ENCODE results near the gene TUB. TPM values are rescaled to one million over a fixed set of nuclear protein-coding genes. Genes with fewer than 3 reads are reported as not detected.

TUB gene
- polyA plus RNA-seq, 2 donors, result 0.71 to 0.78 TPM

DNA sequence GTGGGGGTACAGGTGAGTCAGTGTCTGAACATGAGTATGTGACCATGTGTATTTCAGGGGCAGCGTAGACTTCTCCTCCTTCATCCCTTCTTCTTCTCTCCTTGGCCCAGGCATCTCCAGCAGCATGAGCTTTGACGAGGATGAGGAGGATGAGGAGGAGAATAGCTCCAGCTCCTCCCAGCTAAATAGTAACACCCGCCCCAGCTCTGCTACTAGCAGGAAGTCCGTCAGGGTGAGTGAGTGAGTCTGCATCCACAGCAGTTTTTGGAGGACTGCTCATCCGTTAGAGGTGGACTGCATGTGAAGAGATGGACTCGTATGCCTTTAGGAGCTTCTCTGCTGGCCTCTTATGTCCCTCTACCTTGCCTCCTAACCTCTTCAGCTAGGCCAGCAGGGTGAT lies 15.6 kb downstream of the TUB start:
- Histone ChIP-seq H3K27me3 (ENCODE audit: control insufficient read depth in 1 of 2, insufficient read depth in 2 of 2, low read length in 2 of 2) (no peaks in the 10 kb centered on the region), H3K9me3 (ENCODE audit: control insufficient read depth in 2 of 2, insufficient read depth in 1 of 2, low read depth in 1 of 2, low read length in 1 of 2) (no peaks in the 10 kb centered on the region), H3K4me1 (ENCODE audit: control insufficient read depth in 2 of 2, insufficient read depth in 2 of 2, low read length in 1 of 2) (no peaks in the 10 kb centered on the region), H3K4me3 (ENCODE audit: low read depth in 1 of 2, low read length in 2 of 2) (no peak overlapping the region), H3K27ac (ENCODE audit: low read depth in 2 of 2, low read length in 1 of 2) (no peak overlapping the region), H3K36me3 (ENCODE audit: control insufficient read depth in 2 of 2, insufficient read depth in 2 of 2, low read length in 1 of 2) (peaks cover 0 to 2% of the 10 kb centered on the region in 2 donors)
- WGBS, 2 donors, result 70 to 80% methylated on average over 5 to 6 of the region's 6 CpGs

DNA sequence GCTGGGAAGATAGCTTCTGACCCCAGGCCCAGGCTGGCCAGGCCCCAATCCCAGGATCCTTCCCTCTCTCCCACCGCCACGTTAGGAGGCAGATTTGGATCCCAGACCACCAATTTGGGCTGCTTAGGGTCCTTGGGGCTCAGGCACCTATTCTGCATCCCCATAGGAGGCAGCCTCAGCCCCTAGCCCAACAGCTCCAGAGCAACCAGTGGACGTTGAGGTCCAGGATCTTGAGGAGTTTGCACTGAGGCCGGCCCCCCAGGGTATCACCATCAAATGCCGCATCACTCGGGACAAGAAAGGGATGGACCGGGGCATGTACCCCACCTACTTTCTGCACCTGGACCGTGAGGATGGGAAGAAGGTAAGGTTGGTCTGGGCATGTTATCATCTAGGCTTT lies 16.1 kb downstream of the TUB start:
- peaks cover 0 to 2% of the 10 kb centered on the region in 2 donors for H3K36me3 ChIP-seq (ENCODE audit: control insufficient read depth in 2 of 2, insufficient read depth in 2 of 2, low read length in 1 of 2)
- no peak overlapping the region for H3K4me3 ChIP-seq (ENCODE audit: low read depth in 1 of 2, low read length in 2 of 2)
- H3K4me1 ChIP-seq (ENCODE audit: control insufficient read depth in 2 of 2, insufficient read depth in 2 of 2, low read length in 1 of 2), result no peaks in the 10 kb centered on the region
- H3K27ac ChIP-seq (ENCODE audit: low read depth in 2 of 2, low read length in 1 of 2), result no peak overlapping the region
- no peaks in the 10 kb centered on the region for H3K27me3 ChIP-seq (ENCODE audit: control insufficient read depth in 1 of 2, insufficient read depth in 2 of 2, low read length in 2 of 2)
- no peaks in the 10 kb centered on the region for H3K9me3 ChIP-seq (ENCODE audit: control insufficient read depth in 2 of 2, insufficient read depth in 1 of 2, low read depth in 1 of 2, low read length in 1 of 2)
- WGBS, 2 donors, result 90 to 95% methylated on average over 8 of the region's 8 CpGs

DNA sequence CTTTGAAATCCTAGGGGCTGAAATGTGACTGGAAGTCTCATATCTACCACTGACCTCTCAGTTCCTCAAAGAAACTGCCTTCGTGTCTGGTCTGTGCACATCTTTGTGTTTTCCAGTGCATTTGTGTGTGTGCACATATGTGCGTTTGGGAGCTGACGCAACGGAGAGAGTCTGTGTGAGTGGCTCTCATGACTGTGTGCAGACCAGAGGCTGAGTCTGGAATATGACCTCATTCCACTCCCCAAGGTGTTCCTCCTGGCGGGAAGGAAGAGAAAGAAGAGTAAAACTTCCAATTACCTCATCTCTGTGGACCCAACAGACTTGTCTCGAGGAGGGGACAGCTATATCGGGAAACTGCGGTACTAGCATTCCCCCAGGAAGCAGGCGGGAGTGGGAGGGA lies 16.5 kb downstream of the TUB start:
- 88% methylated on average over 9 of the region's 9 CpGs for WGBS, 2 donors
- no peaks in the 10 kb centered on the region for H3K9me3 ChIP-seq (ENCODE audit: control insufficient read depth in 2 of 2, insufficient read depth in 1 of 2, low read depth in 1 of 2, low read length in 1 of 2)
- no peaks in the 10 kb centered on the region for H3K4me1 ChIP-seq (ENCODE audit: control insufficient read depth in 2 of 2, insufficient read depth in 2 of 2, low read length in 1 of 2)
- H3K27ac ChIP-seq (ENCODE audit: low read depth in 2 of 2, low read length in 1 of 2), result no peak overlapping the region
- H3K4me3 ChIP-seq (ENCODE audit: low read depth in 1 of 2, low read length in 2 of 2), result no peak overlapping the region
- H3K36me3 ChIP-seq (ENCODE audit: control insufficient read depth in 2 of 2, insufficient read depth in 2 of 2, low read length in 1 of 2), result peaks cover 0 to 2% of the 10 kb centered on the region in 2 donors
- no peaks in the 10 kb centered on the region for H3K27me3 ChIP-seq (ENCODE audit: control insufficient read depth in 1 of 2, insufficient read depth in 2 of 2, low read length in 2 of 2)

DNA sequence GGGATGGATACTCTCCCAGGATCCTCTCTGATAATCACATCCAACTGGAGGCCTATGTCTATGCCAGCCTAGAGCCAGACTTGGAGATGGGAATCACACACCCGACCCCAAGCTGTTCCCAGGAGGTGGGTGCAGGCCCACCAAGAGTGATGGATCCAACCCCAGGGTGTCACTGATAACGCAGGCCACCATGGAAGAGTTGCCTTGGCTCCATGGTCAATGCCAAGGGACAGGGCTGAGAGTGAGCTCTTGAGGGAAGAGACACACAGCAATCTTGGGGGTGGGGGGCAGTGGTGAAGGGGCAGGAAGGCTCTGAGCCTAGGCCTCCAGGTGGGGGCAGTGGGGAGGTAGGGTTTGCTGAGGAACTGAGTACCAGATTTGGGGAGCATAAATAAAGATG lies 16.9 kb downstream of the TUB start:
- no peak overlapping the region for H3K4me3 ChIP-seq (ENCODE audit: low read depth in 1 of 2, low read length in 2 of 2)
- no peaks in the 10 kb centered on the region for H3K4me1 ChIP-seq (ENCODE audit: control insufficient read depth in 2 of 2, insufficient read depth in 2 of 2, low read length in 1 of 2)
- H3K36me3 ChIP-seq (ENCODE audit: control insufficient read depth in 2 of 2, insufficient read depth in 2 of 2, low read length in 1 of 2), result peaks cover 0 to 2% of the 10 kb centered on the region in 2 donors
- H3K27ac ChIP-seq (ENCODE audit: low read depth in 2 of 2, low read length in 1 of 2), result no peak overlapping the region
- H3K27me3 ChIP-seq (ENCODE audit: control insufficient read depth in 1 of 2, insufficient read depth in 2 of 2, low read length in 2 of 2), result no peaks in the 10 kb centered on the region
- WGBS, 2 donors, result 83 to 87% methylated on average over 2 of the region's 2 CpGs
- H3K9me3 ChIP-seq (ENCODE audit: control insufficient read depth in 2 of 2, insufficient read depth in 1 of 2, low read depth in 1 of 2, low read length in 1 of 2), result no peaks in the 10 kb centered on the region

DNA sequence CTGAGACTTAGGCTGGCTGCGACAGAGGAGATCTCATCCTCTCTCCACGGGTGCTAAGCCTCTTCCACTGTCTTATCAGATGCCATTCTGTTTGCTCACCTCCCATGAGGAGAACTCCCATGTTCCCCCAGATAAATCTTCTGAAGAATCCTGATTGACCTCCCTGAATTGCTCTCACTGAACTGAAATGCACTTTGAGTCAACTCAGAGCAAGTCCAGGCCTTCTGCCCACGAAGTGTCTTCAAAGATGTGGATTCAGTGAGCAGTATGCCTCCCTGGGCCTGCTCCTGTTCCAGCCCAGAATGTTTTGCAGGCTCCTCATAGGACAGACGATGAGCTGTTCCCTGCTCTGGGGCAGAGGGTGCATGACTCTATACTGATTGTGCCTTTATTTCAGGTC lies 17.4 kb downstream of the TUB start:
- WGBS, 2 donors, result 68 to 77% methylated on average over 4 of the region's 4 CpGs
- Histone ChIP-seq H3K36me3 (ENCODE audit: control insufficient read depth in 2 of 2, insufficient read depth in 2 of 2, low read length in 1 of 2) (peaks cover 0 to 2% of the 10 kb centered on the region in 2 donors), H3K27me3 (ENCODE audit: control insufficient read depth in 1 of 2, insufficient read depth in 2 of 2, low read length in 2 of 2) (no peaks in the 10 kb centered on the region)

DNA sequence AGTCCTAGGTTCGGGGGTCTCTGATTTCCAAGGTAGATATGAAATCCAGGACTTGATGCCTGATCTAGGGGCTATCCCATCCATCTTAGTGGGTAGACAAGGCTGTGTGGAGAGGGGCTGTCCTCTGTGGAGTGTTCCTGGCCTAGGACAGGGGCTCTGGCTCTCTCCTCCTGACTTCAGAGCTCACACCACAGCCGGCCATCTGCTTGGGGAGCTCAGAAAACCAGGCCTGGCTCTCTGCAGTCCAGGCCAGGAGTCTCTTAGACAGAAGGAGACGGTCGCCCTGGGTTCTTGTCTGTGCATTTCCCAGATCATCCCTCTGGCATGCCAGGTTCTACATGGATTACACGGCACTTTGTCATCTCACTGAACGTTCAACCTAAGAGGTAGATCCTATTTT lies 17.9 kb downstream of the TUB start:
- Histone ChIP-seq H3K9me3 (ENCODE audit: control insufficient read depth in 2 of 2, insufficient read depth in 1 of 2, low read depth in 1 of 2, low read length in 1 of 2) (no peaks in the 10 kb centered on the region), H3K4me3 (ENCODE audit: low read depth in 1 of 2, low read length in 2 of 2) (no peak overlapping the region), H3K4me1 (ENCODE audit: control insufficient read depth in 2 of 2, insufficient read depth in 2 of 2, low read length in 1 of 2) (no peaks in the 10 kb centered on the region), H3K27me3 (ENCODE audit: control insufficient read depth in 1 of 2, insufficient read depth in 2 of 2, low read length in 2 of 2) (no peaks in the 10 kb centered on the region), H3K27ac (ENCODE audit: low read depth in 2 of 2, low read length in 1 of 2) (no peak overlapping the region), H3K36me3 (ENCODE audit: control insufficient read depth in 2 of 2, insufficient read depth in 2 of 2, low read length in 1 of 2) (peaks cover 0 to 2% of the 10 kb centered on the region in 2 donors)
- 72 to 76% methylated on average over 6 of the region's 6 CpGs for WGBS, 2 donors

More for the DNA sequence above, 17.4 kb downstream of the TUB start:
- Histone ChIP-seq H3K9me3 (ENCODE audit: control insufficient read depth in 2 of 2, insufficient read depth in 1 of 2, low read depth in 1 of 2, low read length in 1 of 2) (no peaks in the 10 kb centered on the region), H3K4me1 (ENCODE audit: control insufficient read depth in 2 of 2, insufficient read depth in 2 of 2, low read length in 1 of 2) (no peaks in the 10 kb centered on the region), H3K4me3 (ENCODE audit: low read depth in 1 of 2, low read length in 2 of 2) (no peak overlapping the region), H3K27ac (ENCODE audit: low read depth in 2 of 2, low read length in 1 of 2) (no peak overlapping the region)

DNA sequence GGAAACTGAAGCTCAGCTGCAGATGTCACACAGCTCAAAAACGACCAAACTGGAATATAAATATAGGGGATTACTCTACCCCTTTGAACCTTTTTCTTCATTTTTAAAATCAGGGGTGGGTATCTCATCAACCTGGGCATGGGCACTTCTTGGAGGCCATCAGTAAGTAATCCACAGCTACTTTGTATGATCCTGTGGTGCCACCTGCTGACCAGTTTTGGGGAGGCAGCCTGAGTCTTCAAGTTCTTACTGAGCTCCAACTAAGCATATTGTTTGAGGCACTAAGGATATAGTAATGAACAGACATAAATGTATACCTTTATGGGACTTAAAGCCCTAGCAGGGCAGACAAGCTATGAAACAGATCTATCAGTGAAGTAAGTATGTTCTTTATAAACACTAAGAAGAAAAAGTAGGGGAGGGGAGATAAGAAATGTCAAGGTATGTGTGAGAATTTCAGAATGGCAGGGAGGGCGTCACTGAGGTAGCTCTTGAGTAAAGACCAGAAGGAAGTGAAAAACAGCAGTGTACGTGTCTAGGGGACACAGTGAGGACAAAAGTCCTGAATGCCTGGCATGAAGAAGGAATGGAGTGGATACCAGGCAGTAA lies 18.4 kb downstream of the TUB start:
- 43 to 48% methylated on average over 3 of the region's 3 CpGs for WGBS, 2 donors
- H3K36me3 ChIP-seq (ENCODE audit: control insufficient read depth in 2 of 2, insufficient read depth in 2 of 2, low read length in 1 of 2), result peaks cover 0 to 2% of the 10 kb centered on the region in 2 donors
- no peak overlapping the region for H3K27ac ChIP-seq (ENCODE audit: low read depth in 2 of 2, low read length in 1 of 2)
- no peaks in the 10 kb centered on the region for H3K9me3 ChIP-seq (ENCODE audit: control insufficient read depth in 2 of 2, insufficient read depth in 1 of 2, low read depth in 1 of 2, low read length in 1 of 2)
- H3K27me3 ChIP-seq (ENCODE audit: control insufficient read depth in 1 of 2, insufficient read depth in 2 of 2, low read length in 2 of 2), result no peaks in the 10 kb centered on the region
- H3K4me1 ChIP-seq (ENCODE audit: control insufficient read depth in 2 of 2, insufficient read depth in 2 of 2, low read length in 1 of 2), result no peaks in the 10 kb centered on the region
- H3K4me3 ChIP-seq (ENCODE audit: low read depth in 1 of 2, low read length in 2 of 2), result no peak overlapping the region

GRCh38 chr11:8100158-8100557 lies 19.1 kb downstream of the TUB start:
- peaks cover 0 to 2% of the 10 kb centered on the region in 2 donors for H3K36me3 ChIP-seq (ENCODE audit: control insufficient read depth in 2 of 2, insufficient read depth in 2 of 2, low read length in 1 of 2)
- WGBS, 2 donors, result 86 to 88% methylated on average over 14 of the region's 14 CpGs
- no peak overlapping the region for H3K27ac ChIP-seq (ENCODE audit: low read depth in 2 of 2, low read length in 1 of 2)
- no peaks in the 10 kb centered on the region for H3K4me1 ChIP-seq (ENCODE audit: control insufficient read depth in 2 of 2, insufficient read depth in 2 of 2, low read length in 1 of 2)
- H3K27me3 ChIP-seq (ENCODE audit: control insufficient read depth in 1 of 2, insufficient read depth in 2 of 2, low read length in 2 of 2), result no peaks in the 10 kb centered on the region
- H3K9me3 ChIP-seq (ENCODE audit: control insufficient read depth in 2 of 2, insufficient read depth in 1 of 2, low read depth in 1 of 2, low read length in 1 of 2), result no peaks in the 10 kb centered on the region
- H3K4me3 ChIP-seq (ENCODE audit: low read depth in 1 of 2, low read length in 2 of 2), result no peak overlapping the region

- no peak overlapping the region for H3K4me3 ChIP-seq (ENCODE audit: low read depth in 1 of 2, low read length in 2 of 2)
- peaks cover 0 to 2% of the 10 kb centered on the region in 2 donors for H3K36me3 ChIP-seq (ENCODE audit: control insufficient read depth in 2 of 2, insufficient read depth in 2 of 2, low read length in 1 of 2)
- no peaks in the 10 kb centered on the region for H3K27me3 ChIP-seq (ENCODE audit: control insufficient read depth in 1 of 2, insufficient read depth in 2 of 2, low read length in 2 of 2)
- H3K9me3 ChIP-seq (ENCODE audit: control insufficient read depth in 2 of 2, insufficient read depth in 1 of 2, low read depth in 1 of 2, low read length in 1 of 2), result no peaks in the 10 kb centered on the region
- no peak overlapping the region for H3K27ac ChIP-seq (ENCODE audit: low read depth in 2 of 2, low read length in 1 of 2)
- 91 to 92% methylated on average over 8 of the region's 8 CpGs for WGBS, 2 donors
- H3K4me1 ChIP-seq (ENCODE audit: control insufficient read depth in 2 of 2, insufficient read depth in 2 of 2, low read length in 1 of 2), result no peaks in the 10 kb centered on the region
Measured at GRCh38 chr11:8100605-8101004, 19.6 kb downstream of the TUB start.

DNA sequence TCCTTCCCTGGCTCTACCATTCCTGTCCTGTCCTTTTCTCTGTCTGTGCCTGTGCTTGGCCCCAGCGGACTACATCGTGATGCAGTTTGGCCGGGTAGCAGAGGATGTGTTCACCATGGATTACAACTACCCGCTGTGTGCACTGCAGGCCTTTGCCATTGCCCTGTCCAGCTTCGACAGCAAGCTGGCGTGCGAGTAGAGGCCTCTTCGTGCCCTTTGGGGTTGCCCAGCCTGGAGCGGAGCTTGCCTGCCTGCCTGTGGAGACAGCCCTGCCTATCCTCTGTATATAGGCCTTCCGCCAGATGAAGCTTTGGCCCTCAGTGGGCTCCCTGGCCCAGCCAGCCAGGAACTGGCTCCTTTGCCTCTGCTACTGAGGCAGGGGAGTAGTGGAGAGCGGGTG lies 20.4 kb downstream of the TUB start:
- Histone ChIP-seq H3K36me3 (ENCODE audit: control insufficient read depth in 2 of 2, insufficient read depth in 2 of 2, low read length in 1 of 2) (peaks cover 0 to 2% of the 10 kb centered on the region in 2 donors), H3K27ac (ENCODE audit: low read depth in 2 of 2, low read length in 1 of 2) (no peak overlapping the region), H3K27me3 (ENCODE audit: control insufficient read depth in 1 of 2, insufficient read depth in 2 of 2, low read length in 2 of 2) (no peaks in the 10 kb centered on the region), H3K9me3 (ENCODE audit: control insufficient read depth in 2 of 2, insufficient read depth in 1 of 2, low read depth in 1 of 2, low read length in 1 of 2) (no peaks in the 10 kb centered on the region), H3K4me3 (ENCODE audit: low read depth in 1 of 2, low read length in 2 of 2) (no peak overlapping the region), H3K4me1 (ENCODE audit: control insufficient read depth in 2 of 2, insufficient read depth in 2 of 2, low read length in 1 of 2) (no peaks in the 10 kb centered on the region)
- WGBS, 2 donors, result 92 to 94% methylated on average over 11 of the region's 11 CpGs
